Measurements from ENCODE around the gene BOC. TPM values are rescaled to one million over a fixed set of nuclear protein-coding genes. Genes with fewer than 3 reads are reported as not detected.

The BOC gene
- total and polyA plus RNA-seq, 2 of the 4 experiments (the other 2 are of a cell fraction): 6.8 to 15.2 TPM

- WGBS, 2 experiments (ENCODE audit: extremely low coverage in 2 of 2, insufficient read length in 1 of 2): 60% methylated on average over 1 of the region's 2 CpGs; no CpG with 5 or more reads in 1 of the 2 experiments
- no peak for ATAC-seq (ENCODE audit: low read depth)
- no peak overlapping the region for H3K27ac ChIP-seq (ENCODE audit: insufficient read depth, low read length)
- POLR2A ChIA-PET (ENCODE audit: unreplicated experiment): no interaction called here
- no peak overlapping the region for H3K4me3 ChIP-seq (ENCODE audit: insufficient read depth, low read depth, low read length)
- no peaks in the 10 kb centered on the region for H4K20me1 ChIP-seq (ENCODE audit: insufficient read depth, low read length)
- no peak overlapping the region for H2AFZ ChIP-seq (replicated peaks; ENCODE audit: low read length, poor library complexity)
- H3K23ac ChIP-seq (ENCODE audit: low read depth, low read length): no peak overlapping the region
- no peak overlapping the region for H2BK120ac ChIP-seq (ENCODE audit: low read depth, low read length)
- H3K79me1 ChIP-seq (ENCODE audit: low read depth in 1 of 2, low read length in 2 of 2): no peaks in the 10 kb centered on the region
- no peak overlapping the region for H2BK15ac ChIP-seq (ENCODE audit: low read depth, low read length)
- H3K9me3 ChIP-seq (ENCODE audit: control insufficient read depth, insufficient read depth, low read length): no peaks in the 10 kb centered on the region
- H2AK5ac ChIP-seq (ENCODE audit: low read depth, low read length): 0 out of 2 replicates have a peak overlapping the region, but pooled peaks have one; percentile 5
- H3K4me2 ChIP-seq (ENCODE audit: low read depth, low read length): no peak overlapping the region
- H3K4ac ChIP-seq (ENCODE audit: low read depth, low read length): no peak overlapping the region
- no peak for DNase-seq
- H3K14ac ChIP-seq (replicated peaks; ENCODE audit: low read depth, low read length): no peak overlapping the region
- H2AK9ac ChIP-seq (replicated peaks; ENCODE audit: low read depth, low read length, poor library complexity): no peak overlapping the region
- H3K18ac ChIP-seq (ENCODE audit: low read depth, low read length): no peak overlapping the region
- H4K91ac ChIP-seq (ENCODE audit: insufficient read depth, low read depth, low read length): no peak overlapping the region
- peaks cover 29% of the 10 kb centered on the region for H3K36me3 ChIP-seq (ENCODE audit: control insufficient read depth, insufficient read depth, low read length)
- no peak overlapping the region for H2BK5ac ChIP-seq (ENCODE audit: low read depth, low read length, poor library complexity, severe bottlenecking)
- no peak overlapping the region for H4K5ac ChIP-seq (ENCODE audit: low read depth, low read length)
- TF ChIP-seq POLR2A (IDR thresholded peaks at IDR 0.05; ENCODE audit: low read depth, low read length): no peak
- TF ChIP-seq RAD21 (IDR thresholded peaks at IDR 0.05; ENCODE audit: low read length): no peak
- no peak for TF ChIP-seq SMC3 (IDR thresholded peaks at IDR 0.05; ENCODE audit: low read depth, low read length)
- TF ChIP-seq MAFK (IDR thresholded peaks at IDR 0.05; ENCODE audit: low read depth, low read length): no peak
- no peak for TF ChIP-seq CEBPB (IDR thresholded peaks at IDR 0.05; ENCODE audit: low read depth, low read length)
- TF ChIP-seq BHLHE40 (IDR thresholded peaks at IDR 0.05; ENCODE audit: low read depth, low read length): no peak
- no peak for TF ChIP-seq NFE2L2 (IDR thresholded peaks at IDR 0.05; ENCODE audit: low read depth, low read length)
- no peak for TF ChIP-seq FOS (IDR thresholded peaks at IDR 0.05; ENCODE audit: low read depth, low read length)
- TF ChIP-seq, protein P1, sequence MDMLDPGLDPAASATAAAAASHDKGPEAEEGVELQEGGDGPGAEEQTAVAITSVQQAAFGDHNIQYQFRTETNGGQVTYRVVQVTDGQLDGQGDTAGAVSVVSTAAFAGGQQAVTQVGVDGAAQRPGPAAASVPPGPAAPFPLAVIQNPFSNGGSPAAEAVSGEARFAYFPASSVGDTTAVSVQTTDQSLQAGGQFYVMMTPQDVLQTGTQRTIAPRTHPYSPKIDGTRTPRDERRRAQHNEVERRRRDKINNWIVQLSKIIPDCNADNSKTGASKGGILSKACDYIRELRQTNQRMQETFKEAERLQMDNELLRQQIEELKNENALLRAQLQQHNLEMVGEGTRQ (IDR thresholded peaks at IDR 0.05; ENCODE audit: low read depth, low read length): no peak
- TF ChIP-seq RCOR1 (IDR thresholded peaks at IDR 0.05; ENCODE audit: insufficient replicate concordance, low read length): no peak
- TF ChIP-seq, protein P2, sequence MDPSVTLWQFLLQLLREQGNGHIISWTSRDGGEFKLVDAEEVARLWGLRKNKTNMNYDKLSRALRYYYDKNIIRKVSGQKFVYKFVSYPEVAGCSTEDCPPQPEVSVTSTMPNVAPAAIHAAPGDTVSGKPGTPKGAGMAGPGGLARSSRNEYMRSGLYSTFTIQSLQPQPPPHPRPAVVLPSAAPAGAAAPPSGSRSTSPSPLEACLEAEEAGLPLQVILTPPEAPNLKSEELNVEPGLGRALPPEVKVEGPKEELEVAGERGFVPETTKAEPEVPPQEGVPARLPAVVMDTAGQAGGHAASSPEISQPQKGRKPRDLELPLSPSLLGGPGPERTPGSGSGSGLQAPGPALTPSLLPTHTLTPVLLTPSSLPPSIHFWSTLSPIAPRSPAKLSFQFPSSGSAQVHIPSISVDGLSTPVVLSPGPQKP (IDR thresholded peaks at IDR 0.05; ENCODE audit: borderline replicate concordance, low read depth, low read length): no peak
- TF ChIP-seq MAZ (IDR thresholded peaks at IDR 0.05; ENCODE audit: borderline replicate concordance, low read depth, low read length): no peak
- TF ChIP-seq MXI1 (IDR thresholded peaks at IDR 0.05; ENCODE audit: borderline replicate concordance, low read depth, low read length): no peak
- no peak for TF ChIP-seq CHD1 (IDR thresholded peaks at IDR 0.05; ENCODE audit: low read depth, low read length)
- TF ChIP-seq RFX5 (IDR thresholded peaks at IDR 0.05; ENCODE audit: low read depth, low read length): no peak
- TF ChIP-seq CTCF (conservative IDR thresholded peaks at IDR 0.05; ENCODE audit: low read depth, low read length): no peak
- CTCF ChIA-PET: no interaction called here
- no peak overlapping the region for H3K9ac ChIP-seq (ENCODE audit: low read depth, low read length)
- 0 out of 2 replicates have a peak, but pooled peaks cover 7% of the 10 kb centered on the region for H3K9me1 ChIP-seq (ENCODE audit: insufficient read depth, low read length)
- dilution Hi-C loops (cut with HindIII; ENCODE audit: low sequenced_read_pairs, unreplicated experiment) (no loop called here), intact Hi-C loops (cut with micrococcal nuclease) (no loop called here), in situ Hi-C loops (cut with MboI; ENCODE audit: low sequenced_read_pairs) (no loop called here)
- no peak overlapping the region for H3K56ac ChIP-seq (ENCODE audit: extremely low read depth, insufficient read depth, low read length)
- H2BK20ac ChIP-seq (ENCODE audit: low read depth, low read length): no peak overlapping the region
- peaks cover 13% of the 10 kb centered on the region for H3K4me1 ChIP-seq (ENCODE audit: control insufficient read depth, insufficient read depth, low read length)
- no TSS peak for BruUV-seq (replicated peaks)
- no peaks in the 10 kb centered on the region for H3K27me3 ChIP-seq (ENCODE audit: control insufficient read depth, insufficient read depth, low read length)
- H4K8ac ChIP-seq (ENCODE audit: low read depth in 2 of 2, low read length in 2 of 2): no peak overlapping the region
Observed at GRCh38 chr3:113221721-113222257, 10.4 kb downstream of the BOC start.
